COLO668 (cell line): Measurements from ENCODE around the gene DHDDS.

Experiments
- DNase-seq: peaks from one replicate; lab custom pipeline; 2025; ENCODE audit not compliant: unreplicated experiment; lab: John Stamatoyannopoulos, UW

The DHDDS gene

GRCh38 chr1:26417111-26417759, 14.9 kb upstream of the DHDDS start:
- DNase-seq: peak; percentile 89

GRCh38 chr1:26418865-26419349, 13.2 kb upstream of the DHDDS start:
- DNase-seq: no peak

- no peak for DNase-seq
Measured at GRCh38 chr1:26419494-26419893, 12.6 kb upstream of the DHDDS start.

GRCh38 chr1:26429721-26430120, 2.4 kb upstream of the DHDDS start:
- DNase-seq: no peak

GRCh38 chr1:26432793-26433192, 672 bp downstream of the DHDDS start:
- DNase-seq: no peak

GRCh38 chr1:26434161-26434752, 2.1 kb downstream of the DHDDS start:
- DNase-seq: no peak

- DNase-seq: no peak
Measured at GRCh38 chr1:26438041-26438440, 5.9 kb downstream of the DHDDS start.

- no peak for DNase-seq
Measured at GRCh38 chr1:26440259-26440658, 8.1 kb downstream of the DHDDS start.

GRCh38 chr1:26449868-26450267, 17.7 kb downstream of the DHDDS start:
- no peak for DNase-seq

GRCh38 chr1:26450908-26451307, 18.8 kb downstream of the DHDDS start:
- DNase-seq: no peak

GRCh38 chr1:26452459-26453183, 20.5 kb downstream of the DHDDS start:
- no peak for DNase-seq

- DNase-seq: no peak
Measured at GRCh38 chr1:26459148-26459547, 27.0 kb downstream of the DHDDS start.

- DNase-seq: no peak
Measured at GRCh38 chr1:26459573-26460031, 27.5 kb downstream of the DHDDS start.

GRCh38 chr1:26468911-26469310, 36.8 kb downstream of the DHDDS start:
- peak; percentile 42 for DNase-seq

GRCh38 chr1:26469558-26469957, 37.4 kb downstream of the DHDDS start:
- no peak for DNase-seq

GRCh38 chr1:26470878-26471497, 38.9 kb downstream of the DHDDS start:
- no peak for DNase-seq

- DNase-seq: peak; percentile 95
Measured at GRCh38 chr1:26471498-26472319, 39.6 kb downstream of the DHDDS start.

GRCh38 chr1:26472320-26472900, 40.3 kb downstream of the DHDDS start, which contains the start of gene HMGN2:
Gene HMGN2, plus strand, starts transcription at chr1:26472440. Its CDS starts 173 bp downstream, at chr1:26472613.
- peak; percentile 99 for DNase-seq

- DNase-seq: peak; percentile 100
Measured at GRCh38 chr1:26472901-26473845, 41.1 kb downstream of the DHDDS start.
